ENCODE measurements around the gene ZNF697.
A peak's percentile ranks its signal among the peaks of the same experiment; 100 is the strongest.
"Not testable (repeated sequence)": the region's sequence is repeated elsewhere in the genome, so short reads cannot be mapped to it uniquely, and the experiment has no call there.

The ZNF697 gene

GRCh38 chr1:119626841-119627240 is 21.2 kb downstream of the ZNF697 start:
- no peak for DNase-seq

GRCh38 chr1:119626011-119626545 is 22.0 kb downstream of the ZNF697 start:
- no peak for DNase-seq

- DNase-seq: no peak
These were observed 24.4 kb downstream of the ZNF697 start for GRCh38 chr1:119623678-119624077.

GRCh38 chr1:119623193-119623515 is 24.9 kb downstream of the ZNF697 start:
- no peak for DNase-seq

- no peak for DNase-seq
These were observed 25.5 kb downstream of the ZNF697 start for GRCh38 chr1:119622311-119623192.

GRCh38 chr1:119621705-119622104 is 26.4 kb downstream of the ZNF697 start:
- no peak for DNase-seq

GRCh38 chr1:119617751-119618691 is 30.0 kb downstream of the ZNF697 start:
- DNase-seq: no peak

GRCh38 chr1:119616748-119617147 is 31.3 kb downstream of the ZNF697 start:
- DNase-seq: not testable (repeated sequence)

GRCh38 chr1:119615100-119615499 is 33.0 kb downstream of the ZNF697 start:
- not testable (repeated sequence) for DNase-seq

GRCh38 chr1:119613769-119614720 is 34.0 kb downstream of the ZNF697 start:
- peak; percentile 41 to 76 for DNase-seq

GRCh38 chr1:119611701-119612113 is 36.4 kb downstream of the ZNF697 start:
- DNase-seq: peak in 1 of 2 donors; percentile 25

GRCh38 chr1:119608816-119609215 is 39.2 kb downstream of the ZNF697 start:
- not testable (repeated sequence) for DNase-seq

- DNase-seq: peak in 1 of 2 donors; percentile 29
These were observed 40.8 kb downstream of the ZNF697 start for GRCh38 chr1:119607087-119607807.

- no peak for DNase-seq
These were observed 41.7 kb downstream of the ZNF697 start for GRCh38 chr1:119606394-119606793.

- no peak for DNase-seq
These were observed 42.4 kb downstream of the ZNF697 start for GRCh38 chr1:119605686-119606085.

GRCh38 chr1:119605080-119605479 is 43.0 kb downstream of the ZNF697 start:
- not testable (repeated sequence) for DNase-seq

GRCh38 chr1:119603695-119604094 is 44.4 kb downstream of the ZNF697 start:
- DNase-seq: no peak

GRCh38 chr1:119603241-119603640 is 44.8 kb downstream of the ZNF697 start:
- not testable (repeated sequence) for DNase-seq

GRCh38 chr1:119602789-119603188 is 45.3 kb downstream of the ZNF697 start:
- not testable (repeated sequence) for DNase-seq

- DNase-seq: no peak
These were observed 45.9 kb downstream of the ZNF697 start for GRCh38 chr1:119602169-119602568.

GRCh38 chr1:119600976-119601375 is 47.1 kb downstream of the ZNF697 start:
- no peak for DNase-seq
